ENCODE results near the gene SPCS3. TPM values are rescaled to one million over a fixed set of nuclear protein-coding genes. Genes with fewer than 3 reads are reported as not detected.

SPCS3 gene
- total RNA-seq, 1 experiment from 2014 or later = 128 TPM

GRCh38 chr4:176303938-176304337 lies 15.8 kb upstream of the SPCS3 start:
- intact Hi-C loops (cut with micrococcal nuclease; ENCODE audit: unreplicated experiment) = no loop called here
- no TSS peak for BruUV-seq (replicated peaks)
- POLR2A ChIA-PET (ENCODE audit: low non-redundant PET) = no interaction called here
- no peak overlapping the region for H3K4me3 ChIP-seq (ENCODE audit: low read depth, low read length, poor library complexity, severe bottlenecking)
- CTCF ChIA-PET = no interaction called here
- no peak for DNase-seq (ENCODE audit: low spot score)
- TF ChIP-seq EZH2 (IDR thresholded peaks at IDR 0.05; ENCODE audit: borderline replicate concordance, low read depth, low read length, poor library complexity, severe bottlenecking) (no peak), CTCF (conservative IDR thresholded peaks at IDR 0.05; ENCODE audit: low read depth, low read length) (no peak)
- H3K4me1 ChIP-seq (ENCODE audit: insufficient read depth, low read length, poor library complexity, severe bottlenecking) = no peaks in the 10 kb centered on the region
- no peaks in the 10 kb centered on the region for H3K36me3 ChIP-seq (ENCODE audit: insufficient read depth, low read length, poor library complexity, severe bottlenecking)
- H3K27ac ChIP-seq (ENCODE audit: low read depth, low read length, poor library complexity, severe bottlenecking) = no peak overlapping the region
- H3K27me3 ChIP-seq (replicated peaks; ENCODE audit: insufficient read depth, low read depth, low read length, poor library complexity) = no peaks in the 10 kb centered on the region
- H3K9me3 ChIP-seq (ENCODE audit: low read depth, low read length, poor library complexity, severe bottlenecking) = no peaks in the 10 kb centered on the region

- DNase-seq (ENCODE audit: low spot score) = no peak
- Histone ChIP-seq H3K27ac (ENCODE audit: low read depth, low read length, poor library complexity, severe bottlenecking) (no peak overlapping the region), H3K4me1 (ENCODE audit: insufficient read depth, low read length, poor library complexity, severe bottlenecking) (no peaks in the 10 kb centered on the region), H3K4me3 (ENCODE audit: low read depth, low read length, poor library complexity, severe bottlenecking) (no peak overlapping the region), H3K36me3 (ENCODE audit: insufficient read depth, low read length, poor library complexity, severe bottlenecking) (no peaks in the 10 kb centered on the region), H3K27me3 (replicated peaks; ENCODE audit: insufficient read depth, low read depth, low read length, poor library complexity) (no peaks in the 10 kb centered on the region), H3K9me3 (ENCODE audit: low read depth, low read length, poor library complexity, severe bottlenecking) (no peaks in the 10 kb centered on the region)
- intact Hi-C loops (cut with micrococcal nuclease; ENCODE audit: unreplicated experiment) = no loop called here
- no TSS peak for BruUV-seq (replicated peaks)
- ChIA-PET POLR2A (ENCODE audit: low non-redundant PET) (no interaction called here), CTCF (no interaction called here)
- no peak for TF ChIP-seq EZH2 (IDR thresholded peaks at IDR 0.05; ENCODE audit: borderline replicate concordance, low read depth, low read length, poor library complexity, severe bottlenecking)
- no peak for TF ChIP-seq CTCF (conservative IDR thresholded peaks at IDR 0.05; ENCODE audit: low read depth, low read length)
Observed at GRCh38 chr4:176306837-176307665, 12.7 kb upstream of the SPCS3 start.

GRCh38 chr4:176307666-176307930 lies 12.2 kb upstream of the SPCS3 start:
- ChIA-PET POLR2A (ENCODE audit: low non-redundant PET) (no interaction called here), CTCF (no interaction called here)
- no peaks in the 10 kb centered on the region for H3K36me3 ChIP-seq (ENCODE audit: insufficient read depth, low read length, poor library complexity, severe bottlenecking)
- DNase-seq (ENCODE audit: low spot score) = no peak
- TF ChIP-seq CTCF (conservative IDR thresholded peaks at IDR 0.05; ENCODE audit: low read depth, low read length) (no peak), EZH2 (IDR thresholded peaks at IDR 0.05; ENCODE audit: borderline replicate concordance, low read depth, low read length, poor library complexity, severe bottlenecking) (no peak)
- H3K9me3 ChIP-seq (ENCODE audit: low read depth, low read length, poor library complexity, severe bottlenecking) = no peaks in the 10 kb centered on the region
- no peak overlapping the region for H3K27ac ChIP-seq (ENCODE audit: low read depth, low read length, poor library complexity, severe bottlenecking)
- H3K4me3 ChIP-seq (ENCODE audit: low read depth, low read length, poor library complexity, severe bottlenecking) = no peak overlapping the region
- no TSS peak for BruUV-seq (replicated peaks)
- H3K27me3 ChIP-seq (replicated peaks; ENCODE audit: insufficient read depth, low read depth, low read length, poor library complexity) = no peaks in the 10 kb centered on the region
- H3K4me1 ChIP-seq (ENCODE audit: insufficient read depth, low read length, poor library complexity, severe bottlenecking) = no peaks in the 10 kb centered on the region
- intact Hi-C loops (cut with micrococcal nuclease; ENCODE audit: unreplicated experiment) = no loop called here

All from A673 (cell line).